OCI-LY3 (cell line): ENCODE data around the gene KCNN3.

ENCODE experiments used
- CTCF ChIP-seq: fragments of 200-600, 300-600 bp; sonication (generic); IDR thresholded peaks from 2 replicates; pipeline ENCODE4 v1.5.1; 2014; ENCODE audit warnings: antibody characterized with exemption, low read length, low read depth
- EZH2phosphoT487 ChIP-seq: fragments of 200-600 bp; shearing (Covaris generic); IDR thresholded peaks from 2 replicates; pipeline ENCODE4 v1.6.1; 2018; ENCODE audit warnings: antibody characterized with exemption, mixed run types, low read depth

- TF ChIP-seq CTCF (no peak), EZH2phosphoT487 (no peak)
These were observed 186.3 kb downstream of the KCNN3 start for GRCh38 chr1:154683820-154684219.
